ENCODE data around the gene TNIP3.

DNA sequence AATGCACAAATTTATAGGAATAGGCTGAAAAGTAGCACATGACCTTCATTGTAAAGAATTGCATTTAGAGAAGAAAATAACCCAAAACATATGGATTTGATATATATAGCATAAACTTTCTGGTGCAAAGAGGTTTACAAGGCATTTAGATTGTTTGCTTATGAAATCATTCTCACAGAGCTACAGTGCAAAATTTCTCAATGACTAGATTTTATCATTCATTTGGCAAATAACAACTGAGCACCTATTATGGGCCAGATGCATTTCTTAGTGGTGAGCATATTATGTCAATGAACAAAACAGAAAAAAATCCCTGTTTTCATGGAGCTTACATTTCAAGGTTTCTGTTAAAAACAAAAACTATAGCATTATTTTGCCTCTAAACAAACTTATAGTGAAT lies 34.1 kb upstream of the TNIP3 start:
- TF ChIP-seq, protein P1, sequence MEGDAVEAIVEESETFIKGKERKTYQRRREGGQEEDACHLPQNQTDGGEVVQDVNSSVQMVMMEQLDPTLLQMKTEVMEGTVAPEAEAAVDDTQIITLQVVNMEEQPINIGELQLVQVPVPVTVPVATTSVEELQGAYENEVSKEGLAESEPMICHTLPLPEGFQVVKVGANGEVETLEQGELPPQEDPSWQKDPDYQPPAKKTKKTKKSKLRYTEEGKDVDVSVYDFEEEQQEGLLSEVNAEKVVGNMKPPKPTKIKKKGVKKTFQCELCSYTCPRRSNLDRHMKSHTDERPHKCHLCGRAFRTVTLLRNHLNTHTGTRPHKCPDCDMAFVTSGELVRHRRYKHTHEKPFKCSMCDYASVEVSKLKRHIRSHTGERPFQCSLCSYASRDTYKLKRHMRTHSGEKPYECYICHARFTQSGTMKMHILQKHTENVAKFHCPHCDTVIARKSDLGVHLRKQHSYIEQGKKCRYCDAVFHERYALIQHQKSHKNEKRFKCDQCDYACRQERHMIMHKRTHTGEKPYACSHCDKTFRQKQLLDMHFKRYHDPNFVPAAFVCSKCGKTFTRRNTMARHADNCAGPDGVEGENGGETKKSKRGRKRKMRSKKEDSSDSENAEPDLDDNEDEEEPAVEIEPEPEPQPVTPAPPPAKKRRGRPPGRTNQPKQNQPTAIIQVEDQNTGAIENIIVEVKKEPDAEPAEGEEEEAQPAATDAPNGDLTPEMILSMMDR (IDR thresholded peaks at IDR 0.05; ENCODE audit: insufficient read depth, low read depth, low read length) = no peak
- TF ChIP-seq EZH2 (IDR thresholded peaks at IDR 0.05; ENCODE audit: insufficient read depth, low read length) = no peak
